Activated T-helper 17 cell treated with anti-CD3 and anti-CD28 coated beads, Interleukin-2, amount 50 U/mL, for 72 hours (primary cell): Measurements from ENCODE around the gene ELP5. TPM values are rescaled to one million over a fixed set of nuclear protein-coding genes. Genes with fewer than 3 reads are reported as not detected.
A peak's percentile ranks its signal among the peaks of the same experiment; 100 is the strongest.

Source experiments
- ATAC-seq: fragments of 150-1000 bp; cut with Tn5 transposase; replicated peaks from 2 replicates; pipeline ENCODE4 v1.10.0; 2021; ENCODE audit warnings: mild to moderate bottlenecking, moderate library complexity
- H3K27ac Mint-ChIP-seq: one replicate; pipeline ENCODE4 v1.8.0; 2022; ENCODE audit warnings: mixed read lengths
- H3K27me3 Mint-ChIP-seq: one replicate; pipeline ENCODE4 v1.8.0; 2022; ENCODE audit warnings: mixed read lengths
- H3K36me3 Mint-ChIP-seq: one replicate; pipeline ENCODE4 v1.8.0; 2022; ENCODE audit warnings: low read depth, mild to moderate bottlenecking, mixed read lengths
- H3K4me1 Mint-ChIP-seq: one replicate; pipeline ENCODE4 v1.8.0; 2022; ENCODE audit warnings: mixed read lengths
- H3K4me3 Mint-ChIP-seq: one replicate; pipeline ENCODE4 v1.8.0; 2022; ENCODE audit warnings: mild to moderate bottlenecking, mixed read lengths
- H3K9me3 Mint-ChIP-seq: one replicate; pipeline ENCODE4 v1.8.0; 2022; ENCODE audit warnings: mixed read lengths
- total RNA-seq, 2 donors: library from RNA; stranded (reverse); gene quantifications; one replicate each; pipeline ENCODE4 v1.2.3, GENCODE V29; 2022

ELP5 gene
- total RNA-seq, 2 donors from 2014 or later: 43.7 to 72.0 TPM

- Mint-ChIP-seq H3K9me3 (no peaks in the 10 kb centered on the region), H3K27me3 (peaks cover 4% of the 10 kb centered on the region), H3K27ac (peak overlapping the region; percentile 22), H3K4me3 (peak overlapping the region; percentile 93), H3K36me3 (peaks cover 20% of the 10 kb centered on the region), H3K4me1 (peaks cover 42% of the 10 kb centered on the region)
- no peak for ATAC-seq
Measured at GRCh38 chr17:7215652-7216180, 36.3 kb upstream of the ELP5 start.

DNA sequence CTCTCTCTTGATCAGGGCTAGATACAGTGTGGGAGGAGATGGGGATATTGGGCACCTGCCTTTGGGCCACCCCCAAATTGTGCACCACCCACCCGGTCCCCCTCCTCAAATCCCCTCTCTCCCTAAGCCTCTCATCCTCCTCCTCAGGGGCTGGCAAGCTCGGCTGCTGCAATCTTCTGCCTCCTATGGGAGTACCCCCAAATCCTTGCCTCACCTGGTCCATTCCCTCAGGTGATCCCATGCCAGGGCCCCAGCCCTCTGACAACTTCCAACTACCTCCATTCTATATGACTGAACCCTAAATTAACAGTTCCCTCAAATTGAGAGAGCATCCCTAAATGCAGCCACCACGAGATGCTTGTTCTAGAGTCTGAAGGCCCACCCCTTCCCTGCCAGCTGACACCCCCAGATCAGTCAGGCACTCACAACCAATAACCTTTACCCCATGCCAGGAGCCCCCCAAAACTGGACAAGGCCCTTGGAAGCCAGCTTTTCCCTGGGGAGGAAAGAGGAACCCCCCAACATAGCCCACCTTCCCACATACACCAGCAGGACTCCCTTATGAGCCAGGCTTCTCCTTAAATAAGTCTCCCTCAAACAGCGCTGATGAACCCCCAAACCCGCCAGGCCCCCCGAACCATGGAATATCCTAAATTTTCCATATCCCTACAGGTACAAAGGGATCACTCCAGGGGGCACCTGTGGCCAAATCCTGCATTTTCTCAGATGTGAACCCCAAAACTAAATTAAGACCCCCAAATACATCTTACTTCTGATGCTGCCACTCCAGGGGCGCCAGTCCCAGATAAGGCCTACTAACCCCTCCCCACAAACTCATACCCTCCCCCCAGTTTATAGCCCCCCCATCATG lies 35.5 kb upstream of the ELP5 start:
- Mint-ChIP-seq H3K36me3 (peaks cover 28% of the 10 kb centered on the region), H3K27me3 (peaks cover 4% of the 10 kb centered on the region), H3K4me1 (peaks cover 49% of the 10 kb centered on the region), H3K4me3 (peak overlapping the region; percentile 93), H3K27ac (peak overlapping the region; percentile 22), H3K9me3 (no peaks in the 10 kb centered on the region)
- ATAC-seq: no peak

DNA sequence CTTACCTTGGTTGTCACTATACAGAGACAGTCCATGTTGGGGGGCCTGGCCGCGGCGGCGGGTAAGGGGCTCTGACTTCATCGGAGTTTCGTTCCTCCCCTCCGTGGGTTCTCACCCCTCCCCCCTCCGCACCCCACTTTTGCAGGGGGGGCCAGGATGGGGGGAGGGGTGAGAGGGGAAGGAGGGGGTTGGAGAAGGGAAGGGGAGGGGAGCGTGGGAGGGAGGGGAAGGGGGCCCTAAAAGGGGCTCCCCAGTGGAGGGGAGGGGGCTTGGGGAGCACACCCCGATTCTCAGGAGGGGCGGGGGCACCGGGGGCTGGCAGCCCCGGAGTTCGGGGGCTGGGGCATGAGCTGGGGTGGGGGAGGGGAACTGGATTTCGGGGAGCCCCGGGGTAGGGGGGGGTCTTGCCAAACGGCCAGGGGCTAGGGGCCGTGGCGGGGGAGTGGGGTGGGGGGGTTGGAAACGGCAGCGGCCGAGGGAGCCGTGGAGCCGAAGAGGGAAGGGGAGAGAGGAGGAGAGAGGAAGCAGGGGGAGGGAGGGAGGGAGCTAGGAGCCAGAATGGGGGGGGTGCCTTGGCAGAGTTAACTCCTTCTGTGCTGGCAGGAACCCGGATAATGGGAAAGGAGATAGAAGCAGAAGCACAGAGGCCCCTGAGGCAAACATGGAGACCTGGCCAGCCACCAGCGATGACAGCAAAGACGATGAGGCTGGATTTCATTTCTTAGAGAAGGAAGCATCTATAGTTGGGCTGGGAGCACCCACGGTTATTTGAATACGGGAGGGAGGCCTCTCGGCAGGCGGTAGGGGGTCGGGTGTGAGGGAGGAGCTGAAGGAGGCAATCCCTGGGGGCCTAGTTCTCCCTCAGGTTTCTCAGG lies 34.7 kb upstream of the ELP5 start:
- peak overlapping the region; percentile 98 for H3K27ac Mint-ChIP-seq
- peaks cover 37% of the 10 kb centered on the region for H3K36me3 Mint-ChIP-seq
- H3K4me1 Mint-ChIP-seq: peaks cover 51% of the 10 kb centered on the region
- no peaks in the 10 kb centered on the region for H3K27me3 Mint-ChIP-seq
- ATAC-seq: no peak
- H3K9me3 Mint-ChIP-seq: no peaks in the 10 kb centered on the region
- peak overlapping the region; percentile 94 for H3K4me3 Mint-ChIP-seq

DNA sequence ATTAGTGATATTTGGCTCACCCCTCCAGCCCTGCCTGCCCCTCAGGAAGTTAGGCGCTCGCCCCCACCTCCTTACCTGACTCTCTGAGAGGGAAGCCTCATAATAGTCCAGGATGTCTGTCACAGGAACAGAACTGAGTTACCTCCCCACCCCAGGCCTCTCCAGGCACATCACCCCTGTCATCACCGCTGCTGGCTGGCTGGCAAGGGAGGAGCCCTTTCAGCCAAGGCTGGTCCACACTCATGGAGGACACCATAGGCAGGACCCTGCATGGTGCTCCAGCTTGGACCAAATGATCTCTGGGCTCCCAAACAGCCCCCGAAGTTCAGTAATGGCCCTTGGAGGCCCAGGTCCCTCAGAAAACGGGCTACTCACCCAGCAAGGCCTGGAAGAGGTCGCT lies 33.8 kb upstream of the ELP5 start:
- peaks cover 45% of the 10 kb centered on the region for H3K36me3 Mint-ChIP-seq
- peaks cover 51% of the 10 kb centered on the region for H3K4me1 Mint-ChIP-seq
- H3K9me3 Mint-ChIP-seq: no peaks in the 10 kb centered on the region
- no peaks in the 10 kb centered on the region for H3K27me3 Mint-ChIP-seq
- H3K27ac Mint-ChIP-seq: peak overlapping the region; percentile 98
- H3K4me3 Mint-ChIP-seq: peak overlapping the region; percentile 94
- ATAC-seq: no peak

GRCh38 chr17:7218758-7219157 lies 33.3 kb upstream of the ELP5 start:
- no peaks in the 10 kb centered on the region for H3K9me3 Mint-ChIP-seq
- H3K4me1 Mint-ChIP-seq: peaks cover 45% of the 10 kb centered on the region
- H3K4me3 Mint-ChIP-seq: peak overlapping the region; percentile 94
- H3K27me3 Mint-ChIP-seq: no peaks in the 10 kb centered on the region
- no peak for ATAC-seq
- H3K36me3 Mint-ChIP-seq: peaks cover 51% of the 10 kb centered on the region
- H3K27ac Mint-ChIP-seq: peak overlapping the region; percentile 98

DNA sequence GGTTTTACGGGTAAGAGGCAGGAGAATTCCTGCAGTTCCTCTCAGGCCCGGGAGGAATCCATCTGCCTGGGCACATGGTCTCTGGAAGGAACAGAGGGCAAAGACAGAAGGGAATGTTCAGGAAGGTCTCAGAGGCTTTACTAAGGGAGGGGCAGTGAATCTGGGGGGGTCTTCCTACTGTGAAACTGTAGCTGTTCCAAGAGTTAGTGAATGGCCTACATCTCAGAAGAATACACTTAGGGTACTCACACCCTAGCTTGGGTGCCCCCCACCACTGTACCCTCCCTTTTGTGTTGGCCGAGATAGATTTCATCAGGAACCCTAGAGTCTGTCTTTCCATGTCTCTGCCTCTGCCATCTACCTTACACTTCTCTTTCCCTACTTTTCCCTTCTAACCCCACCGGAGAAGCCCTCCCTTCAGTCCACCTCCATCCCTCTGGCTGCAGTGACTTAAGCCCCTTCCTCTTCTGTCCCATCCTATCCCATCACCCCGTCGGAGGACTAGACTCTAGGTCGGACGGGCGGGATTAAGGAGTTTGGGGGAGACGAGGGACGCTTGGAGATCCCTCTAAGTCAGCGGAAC lies 32.7 kb upstream of the ELP5 start:
- H3K27me3 Mint-ChIP-seq: no peaks in the 10 kb centered on the region
- no peak for ATAC-seq

GRCh38 chr17:7219812-7220592 lies 32.0 kb upstream of the ELP5 start, which contains the start of the genes ACADVL and DLG4:
ACADVL (plus strand) TSS chr17:7219938; CDS start chr17:7219985, 47 bp downstream.
DLG4 (minus strand) TSS chr17:7219836.
- H3K9me3 Mint-ChIP-seq: no peaks in the 10 kb centered on the region
- no peaks in the 10 kb centered on the region for H3K27me3 Mint-ChIP-seq
- peaks cover 56% of the 10 kb centered on the region for H3K36me3 Mint-ChIP-seq
- H3K4me3 Mint-ChIP-seq: peak within 1 kb of the TSS; percentile 94
- H3K27ac Mint-ChIP-seq: peak within 1 kb of the TSS; percentile 98
- H3K4me1 Mint-ChIP-seq: peaks cover 34% of the 10 kb centered on the region
- ATAC-seq: peak; percentile 86

More for the DNA sequence above, 32.7 kb upstream of the ELP5 start:
- Mint-ChIP-seq H3K27ac (peak overlapping the region; percentile 98), H3K9me3 (no peaks in the 10 kb centered on the region), H3K4me3 (peak overlapping the region; percentile 94), H3K36me3 (peaks cover 55% of the 10 kb centered on the region), H3K4me1 (peaks cover 41% of the 10 kb centered on the region)

- Mint-ChIP-seq H3K27me3 (no peaks in the 10 kb centered on the region), H3K27ac (peak overlapping the region; percentile 98), H3K4me3 (peak overlapping the region; percentile 94), H3K4me1 (peaks cover 32% of the 10 kb centered on the region), H3K36me3 (peaks cover 63% of the 10 kb centered on the region), H3K9me3 (no peaks in the 10 kb centered on the region)
- ATAC-seq: peak; percentile 52
Measured at GRCh38 chr17:7220593-7221277, 31.3 kb upstream of the ELP5 start.

DNA sequence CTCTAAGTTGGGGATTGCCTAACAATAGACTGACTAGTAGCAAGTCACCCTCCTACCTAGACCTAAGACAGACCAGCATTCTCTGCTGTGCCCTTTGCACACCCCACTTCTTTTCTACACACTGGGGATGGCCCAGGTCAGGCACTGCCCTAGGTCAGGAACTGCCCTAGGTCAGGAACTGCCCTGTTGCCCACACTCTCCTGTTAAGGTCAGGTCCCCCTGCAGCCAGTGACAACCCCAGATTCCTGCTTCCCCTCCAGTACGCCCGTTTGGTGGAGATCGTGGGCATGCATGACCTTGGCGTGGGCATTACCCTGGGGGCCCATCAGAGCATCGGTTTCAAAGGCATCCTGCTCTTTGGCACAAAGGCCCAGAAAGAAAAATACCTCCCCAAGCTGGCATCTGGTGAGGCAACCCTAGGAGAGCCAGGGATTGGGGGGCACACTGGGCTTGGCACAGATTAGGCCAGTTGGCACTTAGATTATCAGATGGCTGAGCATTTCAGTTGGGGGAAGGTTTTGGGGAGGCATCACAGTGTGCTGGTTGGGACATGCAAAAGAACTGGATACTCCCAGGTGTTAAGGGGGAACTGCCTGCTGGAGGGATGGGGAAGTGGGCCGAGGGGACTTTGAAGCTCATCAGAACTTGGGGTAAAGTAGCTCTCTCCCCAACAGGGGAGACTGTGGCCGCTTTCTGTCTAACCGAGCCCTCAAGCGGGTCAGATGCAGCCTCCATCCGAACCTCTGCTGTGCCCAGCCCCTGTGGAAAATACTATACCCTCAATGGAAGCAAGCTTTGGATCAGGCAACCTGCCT lies 30.5 kb upstream of the ELP5 start:
- Mint-ChIP-seq H3K36me3 (peaks cover 68% of the 10 kb centered on the region), H3K9me3 (no peaks in the 10 kb centered on the region), H3K27ac (peak overlapping the region; percentile 98), H3K4me1 (peaks cover 26% of the 10 kb centered on the region), H3K4me3 (peak overlapping the region; percentile 94), H3K27me3 (no peaks in the 10 kb centered on the region)
- ATAC-seq: no peak

- Mint-ChIP-seq H3K36me3 (peaks cover 76% of the 10 kb centered on the region), H3K4me3 (peak overlapping the region; percentile 94), H3K27me3 (no peaks in the 10 kb centered on the region), H3K4me1 (peaks cover 24% of the 10 kb centered on the region), H3K9me3 (no peaks in the 10 kb centered on the region), H3K27ac (peak overlapping the region; percentile 98)
- no peak for ATAC-seq
Measured at GRCh38 chr17:7222093-7222971, 29.7 kb upstream of the ELP5 start.

GRCh38 chr17:7222972-7223292 lies 29.1 kb upstream of the ELP5 start:
- no peak for ATAC-seq
- H3K4me1 Mint-ChIP-seq: peaks cover 27% of the 10 kb centered on the region
- H3K27me3 Mint-ChIP-seq: no peaks in the 10 kb centered on the region
- peaks cover 82% of the 10 kb centered on the region for H3K36me3 Mint-ChIP-seq
- H3K9me3 Mint-ChIP-seq: no peaks in the 10 kb centered on the region
- H3K27ac Mint-ChIP-seq: no peak overlapping the region
- no peak overlapping the region for H3K4me3 Mint-ChIP-seq

GRCh38 chr17:7223375-7223774 lies 28.6 kb upstream of the ELP5 start:
- H3K4me1 Mint-ChIP-seq: peaks cover 31% of the 10 kb centered on the region
- no peak overlapping the region for H3K4me3 Mint-ChIP-seq
- no peak for ATAC-seq
- H3K36me3 Mint-ChIP-seq: peaks cover 86% of the 10 kb centered on the region
- no peaks in the 10 kb centered on the region for H3K9me3 Mint-ChIP-seq
- H3K27ac Mint-ChIP-seq: no peak overlapping the region
- no peaks in the 10 kb centered on the region for H3K27me3 Mint-ChIP-seq
